ENCODE data around the gene CNTN1. TPM values are rescaled to one million over a fixed set of nuclear protein-coding genes. Genes with fewer than 3 reads are reported as not detected.

The CNTN1 gene
- total and polyA plus RNA-seq, 8 donors, result 2.7 to 63.5 (median 45.8) TPM

GRCh38 chr12:40969796-40970195 lies 277.6 kb downstream of the CNTN1 start:
- H3K36me3 ChIP-seq, result no peaks in the 10 kb centered on the region
- H3K4me1 ChIP-seq, result no peaks in the 10 kb centered on the region
- TF ChIP-seq CTCF (IDR thresholded peaks at IDR 0.05), result no peak
- H3K27me3 ChIP-seq, result no peaks in the 10 kb centered on the region
- H3K27ac ChIP-seq, result no peak overlapping the region
- DNase-seq (no peak), ATAC-seq (peak; percentile 78)
- H3K4me3 ChIP-seq, result no peak overlapping the region
- H3K9me3 ChIP-seq, result no peaks in the 10 kb centered on the region
- intact Hi-C loops (cut with DNase I), result no loop called here

DNA sequence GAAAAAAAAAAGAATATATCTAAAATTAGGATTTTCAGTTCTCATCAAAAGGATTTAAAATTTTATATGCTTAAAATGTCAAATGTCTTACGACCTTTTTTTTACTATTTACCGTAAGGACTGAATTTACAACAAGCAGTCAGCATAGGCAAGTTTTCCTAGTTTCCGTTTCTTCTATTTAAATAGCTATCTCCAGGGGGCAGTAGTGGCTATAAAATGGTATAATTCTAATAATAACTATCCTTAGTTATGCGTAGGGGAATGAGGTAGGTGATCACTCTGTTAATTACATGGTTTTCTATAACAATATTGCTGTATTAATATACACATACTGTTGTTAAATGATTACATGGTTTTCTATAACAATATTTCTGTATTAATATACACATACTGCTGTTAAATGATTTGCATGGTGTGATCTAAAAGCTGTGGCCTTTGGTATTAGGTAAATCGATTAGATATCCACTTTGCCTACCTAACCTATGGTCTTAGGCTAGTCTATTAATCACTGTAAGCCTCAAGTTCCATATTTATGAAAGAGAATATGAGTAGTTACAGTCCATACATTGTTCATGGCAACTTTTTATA lies 278.2 kb downstream of the CNTN1 start:
- Histone ChIP-seq H3K27ac (no peak overlapping the region), H3K4me1 (no peaks in the 10 kb centered on the region), H3K9me3 (no peaks in the 10 kb centered on the region), H3K4me3 (no peak overlapping the region), H3K27me3 (no peaks in the 10 kb centered on the region), H3K36me3 (no peaks in the 10 kb centered on the region)
- TF ChIP-seq CTCF (IDR thresholded peaks at IDR 0.05), result no peak
- intact Hi-C loops (cut with DNase I), result no loop called here
- no peak for ATAC-seq
- DNase-seq, result no peak

DNA sequence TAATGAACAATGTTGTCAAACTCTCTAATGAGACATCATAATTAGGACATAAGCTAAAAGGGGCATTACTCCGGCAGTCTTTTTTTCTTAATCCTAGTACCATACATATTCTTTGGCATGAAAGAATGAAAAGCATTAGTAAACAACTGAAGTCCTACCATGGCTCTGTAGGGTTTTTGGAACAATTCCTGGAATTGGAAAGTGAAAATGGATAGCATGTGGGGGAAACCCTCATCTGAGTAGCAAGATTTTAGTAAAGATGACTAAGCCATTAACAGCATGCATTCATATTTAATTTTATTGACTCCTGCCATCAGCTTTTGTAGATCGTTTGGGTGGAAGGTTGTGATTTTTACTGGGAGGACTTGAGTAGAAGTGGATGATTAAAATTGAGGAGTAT lies 279.7 kb downstream of the CNTN1 start:
- no peak for ATAC-seq
- intact Hi-C loops (cut with DNase I), result no loop called here
- H3K4me3 ChIP-seq, result no peak overlapping the region
- no peak for TF ChIP-seq CTCF (IDR thresholded peaks at IDR 0.05)
- no peaks in the 10 kb centered on the region for H3K36me3 ChIP-seq
- no peaks in the 10 kb centered on the region for H3K9me3 ChIP-seq
- no peak overlapping the region for H3K27ac ChIP-seq
- no peaks in the 10 kb centered on the region for H3K27me3 ChIP-seq
- no peak for DNase-seq
- no peaks in the 10 kb centered on the region for H3K4me1 ChIP-seq

DNA sequence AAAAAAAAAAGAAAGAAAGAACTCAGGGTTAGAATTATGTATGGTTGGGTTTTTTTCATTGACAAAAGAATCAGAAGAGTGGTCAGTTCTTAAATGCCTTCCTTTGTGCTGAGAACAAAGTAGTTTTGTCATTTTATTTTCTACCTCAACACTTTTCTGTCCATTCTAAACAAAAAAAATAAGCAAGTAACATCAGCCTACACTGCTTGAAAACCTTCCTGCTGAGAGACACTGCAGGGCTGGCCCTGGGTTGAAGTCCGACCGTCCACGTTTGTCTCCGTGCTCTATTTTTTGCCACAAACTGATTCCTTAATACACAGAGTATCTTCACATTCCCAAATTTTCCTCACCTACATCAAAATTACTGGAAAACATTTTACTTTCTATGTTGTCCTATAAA lies 284.3 kb downstream of the CNTN1 start:
- no peaks in the 10 kb centered on the region for H3K36me3 ChIP-seq
- no peak overlapping the region for H3K4me3 ChIP-seq
- no peak for ATAC-seq
- H3K27me3 ChIP-seq, result no peaks in the 10 kb centered on the region
- TF ChIP-seq CTCF (IDR thresholded peaks at IDR 0.05), result no peak
- no peaks in the 10 kb centered on the region for H3K9me3 ChIP-seq
- intact Hi-C loops (cut with DNase I), result no loop called here
- H3K27ac ChIP-seq, result no peak overlapping the region
- DNase-seq, result no peak
- H3K4me1 ChIP-seq, result no peaks in the 10 kb centered on the region

DNA sequence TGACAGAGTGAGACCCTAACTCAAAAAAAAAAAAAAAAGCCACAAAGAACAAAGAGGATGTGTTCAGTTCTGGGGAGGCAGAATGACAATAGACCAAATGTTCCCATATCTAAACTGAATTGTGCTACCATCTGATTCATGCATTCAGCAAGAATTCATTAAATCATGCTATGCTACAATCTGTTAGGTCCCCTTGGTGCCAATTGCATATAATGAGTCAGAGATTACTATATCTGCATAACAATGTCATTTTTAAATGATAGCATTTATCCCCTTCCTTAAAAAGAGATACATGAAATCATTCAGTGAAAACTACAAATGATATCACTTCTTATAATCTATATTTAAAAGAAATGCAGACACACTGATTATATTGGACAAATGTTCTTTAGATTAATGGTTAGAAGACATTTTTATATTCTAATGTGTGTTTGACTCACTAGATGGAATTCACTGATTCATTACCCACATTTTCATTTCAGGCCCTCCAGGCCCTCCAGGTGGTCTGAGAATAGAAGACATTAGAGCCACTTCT lies 288.3 kb downstream of the CNTN1 start:
- Histone ChIP-seq H3K4me3 (no peak overlapping the region), H3K36me3 (no peaks in the 10 kb centered on the region)

More for the DNA sequence above, 288.3 kb downstream of the CNTN1 start:
- peaks cover 0 to 10% of the 10 kb centered on the region in 2 donors for H3K9me3 ChIP-seq
- TF ChIP-seq CTCF (IDR thresholded peaks at IDR 0.05), result no peak
- intact Hi-C loops (cut with DNase I), result no loop called here
- no peaks in the 10 kb centered on the region for H3K4me1 ChIP-seq
- DNase-seq (no peak), ATAC-seq (no peak)
- no peak overlapping the region for H3K27ac ChIP-seq
- H3K27me3 ChIP-seq, result no peaks in the 10 kb centered on the region
